WERI-Rb-1 (cell line): ENCODE results near the gene RAB3IL1.

Experiments used
- DNase-seq: peaks from one replicate; pipeline ENCODE4 v3.0.0-alpha.2; 2020
- H3K27ac ChIP-seq: fragments of 250-450 bp; sonication (Bioruptor Pico); 2 replicates; pipeline ENCODE4 v1.5.1; 2020; ENCODE audit warnings: mild to moderate bottlenecking, moderate library complexity
- H3K27me3 ChIP-seq: fragments of 250-450 bp; sonication (Bioruptor Pico); 2 replicates; pipeline ENCODE4 v1.5.1; 2021; ENCODE audit warnings: mild to moderate bottlenecking, low read depth, moderate library complexity; ENCODE audit not compliant: insufficient read depth, severe bottlenecking
- H3K36me3 ChIP-seq: fragments of 250-450 bp; sonication (Bioruptor Pico); 2 replicates; pipeline ENCODE4 v1.5.1; 2020; ENCODE audit warnings: mild to moderate bottlenecking, moderate library complexity
- H3K4me3 ChIP-seq: 2 replicates; pipeline ENCODE4 v1.5.1; 2011; ENCODE audit warnings: low read depth, mild to moderate bottlenecking, control low read depth, low read length
- H3K9me3 ChIP-seq: fragments of 250-450 bp; sonication (Bioruptor Pico); 2 replicates; pipeline ENCODE4 v1.5.1; 2021; ENCODE audit warnings: mild to moderate bottlenecking, moderate library complexity; ENCODE audit not compliant: severe bottlenecking
- TF ChIP-seq, protein P1 (sequence below): IDR thresholded peaks from 2 replicates; pipeline ENCODE4 v1.5.1; 2011; ENCODE audit warnings: low read depth, mild to moderate bottlenecking, control low read depth, inconsistent platforms, low read length

Gene RAB3IL1

DNA sequence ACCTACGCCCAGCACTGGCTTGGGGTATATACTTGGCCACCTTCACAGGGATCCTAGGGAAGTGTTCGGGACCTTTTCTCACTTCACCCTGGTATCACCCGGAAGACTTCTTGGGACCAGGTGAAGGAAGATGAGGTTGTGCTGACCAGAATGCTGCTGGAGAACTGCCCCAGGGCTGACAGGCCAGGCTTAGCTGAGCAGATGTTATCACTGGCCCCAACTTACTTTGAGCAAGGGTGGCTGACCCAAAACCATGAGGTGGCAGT lies 45.6 kb upstream of the RAB3IL1 start:
- TF ChIP-seq, protein P1, sequence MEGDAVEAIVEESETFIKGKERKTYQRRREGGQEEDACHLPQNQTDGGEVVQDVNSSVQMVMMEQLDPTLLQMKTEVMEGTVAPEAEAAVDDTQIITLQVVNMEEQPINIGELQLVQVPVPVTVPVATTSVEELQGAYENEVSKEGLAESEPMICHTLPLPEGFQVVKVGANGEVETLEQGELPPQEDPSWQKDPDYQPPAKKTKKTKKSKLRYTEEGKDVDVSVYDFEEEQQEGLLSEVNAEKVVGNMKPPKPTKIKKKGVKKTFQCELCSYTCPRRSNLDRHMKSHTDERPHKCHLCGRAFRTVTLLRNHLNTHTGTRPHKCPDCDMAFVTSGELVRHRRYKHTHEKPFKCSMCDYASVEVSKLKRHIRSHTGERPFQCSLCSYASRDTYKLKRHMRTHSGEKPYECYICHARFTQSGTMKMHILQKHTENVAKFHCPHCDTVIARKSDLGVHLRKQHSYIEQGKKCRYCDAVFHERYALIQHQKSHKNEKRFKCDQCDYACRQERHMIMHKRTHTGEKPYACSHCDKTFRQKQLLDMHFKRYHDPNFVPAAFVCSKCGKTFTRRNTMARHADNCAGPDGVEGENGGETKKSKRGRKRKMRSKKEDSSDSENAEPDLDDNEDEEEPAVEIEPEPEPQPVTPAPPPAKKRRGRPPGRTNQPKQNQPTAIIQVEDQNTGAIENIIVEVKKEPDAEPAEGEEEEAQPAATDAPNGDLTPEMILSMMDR = no peak
- Histone ChIP-seq H3K36me3 (peaks cover 40% of the 10 kb centered on the region), H3K9me3 (no peaks in the 10 kb centered on the region), H3K27ac (no peak overlapping the region), H3K27me3 (no peaks in the 10 kb centered on the region), H3K4me3 (no peak overlapping the region)
- DNase-seq = no peak

DNA sequence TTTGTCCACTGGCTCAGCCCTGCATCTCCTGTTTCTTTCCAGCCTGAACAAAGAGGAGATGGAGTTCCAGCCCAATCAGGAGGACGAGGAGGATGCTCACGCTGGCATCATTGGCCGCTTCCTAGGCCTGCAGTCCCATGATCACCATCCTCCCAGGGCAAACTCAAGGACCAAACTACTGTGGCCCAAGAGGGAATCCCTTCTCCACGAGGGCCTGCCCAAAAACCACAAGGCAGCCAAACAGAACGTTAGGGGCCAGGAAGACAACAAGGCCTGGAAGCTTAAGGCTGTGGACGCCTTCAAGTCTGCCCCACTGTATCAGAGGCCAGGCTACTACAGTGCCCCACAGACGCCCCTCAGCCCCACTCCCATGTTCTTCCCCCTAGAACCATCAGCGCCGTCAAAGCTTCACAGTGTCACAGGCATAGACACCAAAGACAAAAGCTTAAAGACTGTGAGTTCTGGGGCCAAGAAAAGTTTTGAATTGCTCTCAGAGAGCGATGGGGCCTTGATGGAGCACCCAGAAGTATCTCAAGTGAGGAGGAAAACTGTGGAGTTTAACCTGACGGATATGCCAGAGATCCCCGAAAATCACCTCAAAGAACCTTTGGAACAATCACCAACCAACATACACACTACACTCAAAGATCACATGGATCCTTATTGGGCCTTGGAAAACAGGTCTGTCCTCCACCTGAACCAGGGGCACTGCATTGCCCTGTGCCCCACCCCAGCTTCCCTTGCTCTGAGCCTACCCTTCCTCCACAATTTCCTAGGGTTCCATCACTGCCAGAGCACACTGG lies 45.0 kb upstream of the RAB3IL1 start:
- no peak overlapping the region for H3K27ac ChIP-seq
- no peak for DNase-seq
- TF ChIP-seq, protein P1 = no peak

DNA sequence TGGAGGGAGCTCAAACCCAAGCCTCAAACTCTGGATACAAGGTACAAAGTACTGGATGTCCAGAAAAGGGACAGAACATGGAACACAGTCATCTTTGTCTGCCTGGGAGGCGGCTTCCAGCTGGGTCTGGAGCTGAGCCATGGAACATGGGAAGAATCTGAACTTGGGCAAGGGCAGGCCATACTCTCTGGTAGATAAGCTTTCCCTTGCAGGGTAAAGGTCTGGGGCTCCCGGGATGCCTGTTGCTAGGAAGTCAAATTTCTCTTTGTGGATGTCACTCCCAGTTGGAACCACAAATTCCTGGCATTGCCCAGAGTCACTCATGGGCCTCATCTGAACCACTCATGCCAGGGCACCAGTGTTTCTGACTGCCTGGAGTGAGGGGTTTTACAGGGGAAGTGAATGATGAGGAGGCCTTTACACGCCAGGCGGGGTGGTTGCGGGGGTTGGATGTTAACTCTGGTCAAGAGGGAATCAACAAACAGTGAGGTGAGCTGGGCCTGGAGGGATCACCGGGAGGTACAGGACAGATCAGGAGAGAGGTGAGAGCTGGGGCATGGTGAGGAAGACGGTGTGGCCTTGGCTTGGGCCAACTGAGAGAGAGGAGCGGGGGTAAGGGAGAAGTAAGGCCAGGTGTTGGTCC lies 44.3 kb upstream of the RAB3IL1 start:
- Histone ChIP-seq H3K36me3 (peaks cover 37% of the 10 kb centered on the region), H3K27ac (no peak overlapping the region), H3K27me3 (no peaks in the 10 kb centered on the region), H3K4me3 (no peak overlapping the region), H3K9me3 (no peaks in the 10 kb centered on the region)
- DNase-seq = no peak
- TF ChIP-seq, protein P1 = no peak

More for the DNA sequence above, 45.0 kb upstream of the RAB3IL1 start:
- peaks cover 40% of the 10 kb centered on the region for H3K36me3 ChIP-seq
- H3K27me3 ChIP-seq = no peaks in the 10 kb centered on the region
- no peak overlapping the region for H3K4me3 ChIP-seq
- no peaks in the 10 kb centered on the region for H3K9me3 ChIP-seq

DNA sequence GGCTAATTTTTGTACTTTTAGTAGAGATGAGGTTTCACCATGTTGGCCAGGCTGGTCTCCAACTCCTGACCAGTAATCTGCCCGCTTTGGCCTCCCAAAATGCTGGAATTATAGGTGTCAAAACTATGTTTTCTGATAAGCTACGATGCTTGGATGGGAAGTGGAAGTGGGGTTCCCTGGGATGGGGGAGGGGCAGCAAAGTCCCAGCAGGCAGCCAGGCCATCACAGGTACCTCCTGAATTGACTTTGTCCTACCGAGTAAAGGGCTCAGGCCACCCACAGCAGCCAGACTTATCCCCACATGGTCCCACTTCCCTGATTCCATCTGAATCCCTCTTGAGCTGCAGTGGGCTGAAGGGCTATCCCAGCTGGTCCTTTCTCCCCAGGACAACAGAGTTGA lies 43.2 kb upstream of the RAB3IL1 start:
- no peak for DNase-seq
- no peak overlapping the region for H3K4me3 ChIP-seq
- no peaks in the 10 kb centered on the region for H3K9me3 ChIP-seq
- H3K27ac ChIP-seq = no peak overlapping the region
- TF ChIP-seq, protein P1 = no peak
- H3K36me3 ChIP-seq = peaks cover 26% of the 10 kb centered on the region
- peaks cover 2% of the 10 kb centered on the region for H3K27me3 ChIP-seq

DNA sequence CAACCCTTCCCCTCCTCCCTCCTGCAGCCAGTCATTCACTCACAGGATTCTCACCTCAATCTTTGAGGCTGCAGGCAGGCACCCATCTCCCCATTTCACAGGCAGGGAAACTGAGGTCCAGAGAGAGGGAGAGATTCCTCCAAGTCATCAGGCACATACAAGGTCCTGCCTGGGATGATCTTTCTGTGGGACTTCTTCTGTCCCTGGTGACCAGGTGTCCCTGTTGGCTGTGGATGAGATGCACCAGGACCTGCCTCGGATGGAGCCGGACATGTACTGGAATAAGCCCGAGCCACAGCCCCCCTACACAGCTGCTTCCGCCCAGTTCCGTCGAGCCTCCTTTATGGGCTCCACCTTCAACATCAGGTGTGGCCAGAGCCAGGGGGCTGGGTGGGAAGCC lies 42.3 kb upstream of the RAB3IL1 start:
- DNase-seq = no peak

More for the DNA sequence above, 42.3 kb upstream of the RAB3IL1 start:
- TF ChIP-seq, protein P1 = no peak
- H3K9me3 ChIP-seq = no peaks in the 10 kb centered on the region
- H3K4me3 ChIP-seq = no peak overlapping the region
- peaks cover 2% of the 10 kb centered on the region for H3K27me3 ChIP-seq
- H3K27ac ChIP-seq = no peak overlapping the region
- H3K36me3 ChIP-seq = peaks cover 17% of the 10 kb centered on the region
